ENCODE measurements around the gene FAM107B.

Gene FAM107B

DNA sequence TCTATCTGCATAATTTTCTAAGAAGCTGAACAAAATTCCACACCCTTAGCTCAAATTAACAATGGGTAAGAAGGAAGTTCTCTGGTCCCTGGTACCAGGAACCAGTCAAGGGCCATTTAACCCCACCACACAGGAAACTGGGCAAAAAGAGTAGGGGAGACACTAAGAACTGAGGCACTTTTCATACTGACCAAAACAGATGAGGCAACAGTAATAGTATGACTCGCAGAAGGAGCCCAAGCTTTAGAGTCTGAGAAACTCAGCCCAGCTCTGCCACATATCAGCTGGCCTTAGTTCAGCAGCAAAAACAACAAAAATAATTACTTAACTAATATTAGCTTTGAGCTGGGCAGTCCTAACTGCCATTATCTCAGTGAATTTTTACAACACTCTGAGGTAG lies 221.2 kb downstream of the FAM107B start:
- TF ChIP-seq SNAI2 (CRISPR knock-in tag; IDR thresholded peaks at IDR 0.05) (no peak), CSDC2 (CRISPR knock-in tag; IDR thresholded peaks at IDR 0.05) (no peak), ARNTL (CRISPR knock-in tag; IDR thresholded peaks at IDR 0.05; ENCODE audit: borderline replicate concordance, low read depth) (no peak), ZNF70 (CRISPR knock-in tag; IDR thresholded peaks at IDR 0.05) (no peak), ESRRG (CRISPR knock-in tag; IDR thresholded peaks at IDR 0.05) (no peak), OSR1 (CRISPR knock-in tag; IDR thresholded peaks at IDR 0.05) (no peak), GLIS3 (CRISPR knock-in tag; IDR thresholded peaks at IDR 0.05) (no peak), ISL1 (CRISPR knock-in tag; IDR thresholded peaks at IDR 0.05) (no peak), ZFP3 (CRISPR knock-in tag; IDR thresholded peaks at IDR 0.05) (no peak), ZNF565 (CRISPR knock-in tag; conservative IDR thresholded peaks at IDR 0.05; ENCODE audit: low read depth) (no peak), BACH2 (CRISPR knock-in tag; IDR thresholded peaks at IDR 0.05; ENCODE audit: borderline replicate concordance) (no peak), RARB (CRISPR knock-in tag; IDR thresholded peaks at IDR 0.05) (no peak), TCF4 (CRISPR knock-in tag; IDR thresholded peaks at IDR 0.05; ENCODE audit: borderline replicate concordance) (no peak), ZC3H10 (CRISPR knock-in tag; IDR thresholded peaks at IDR 0.05) (no peak), PPARA (CRISPR knock-in tag; IDR thresholded peaks at IDR 0.05; ENCODE audit: borderline replicate concordance) (no peak)
- TF ChIP-seq, protein P1, sequence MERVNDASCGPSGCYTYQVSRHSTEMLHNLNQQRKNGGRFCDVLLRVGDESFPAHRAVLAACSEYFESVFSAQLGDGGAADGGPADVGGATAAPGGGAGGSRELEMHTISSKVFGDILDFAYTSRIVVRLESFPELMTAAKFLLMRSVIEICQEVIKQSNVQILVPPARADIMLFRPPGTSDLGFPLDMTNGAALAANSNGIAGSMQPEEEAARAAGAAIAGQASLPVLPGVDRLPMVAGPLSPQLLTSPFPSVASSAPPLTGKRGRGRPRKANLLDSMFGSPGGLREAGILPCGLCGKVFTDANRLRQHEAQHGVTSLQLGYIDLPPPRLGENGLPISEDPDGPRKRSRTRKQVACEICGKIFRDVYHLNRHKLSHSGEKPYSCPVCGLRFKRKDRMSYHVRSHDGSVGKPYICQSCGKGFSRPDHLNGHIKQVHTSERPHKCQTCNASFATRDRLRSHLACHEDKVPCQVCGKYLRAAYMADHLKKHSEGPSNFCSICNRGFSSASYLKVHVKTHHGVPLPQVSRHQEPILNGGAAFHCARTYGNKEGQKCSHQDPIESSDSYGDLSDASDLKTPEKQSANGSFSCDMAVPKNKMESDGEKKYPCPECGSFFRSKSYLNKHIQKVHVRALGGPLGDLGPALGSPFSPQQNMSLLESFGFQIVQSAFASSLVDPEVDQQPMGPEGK (CRISPR knock-in tag; IDR thresholded peaks at IDR 0.05; ENCODE audit: borderline replicate concordance), result no peak
- TF ChIP-seq, protein P2, sequence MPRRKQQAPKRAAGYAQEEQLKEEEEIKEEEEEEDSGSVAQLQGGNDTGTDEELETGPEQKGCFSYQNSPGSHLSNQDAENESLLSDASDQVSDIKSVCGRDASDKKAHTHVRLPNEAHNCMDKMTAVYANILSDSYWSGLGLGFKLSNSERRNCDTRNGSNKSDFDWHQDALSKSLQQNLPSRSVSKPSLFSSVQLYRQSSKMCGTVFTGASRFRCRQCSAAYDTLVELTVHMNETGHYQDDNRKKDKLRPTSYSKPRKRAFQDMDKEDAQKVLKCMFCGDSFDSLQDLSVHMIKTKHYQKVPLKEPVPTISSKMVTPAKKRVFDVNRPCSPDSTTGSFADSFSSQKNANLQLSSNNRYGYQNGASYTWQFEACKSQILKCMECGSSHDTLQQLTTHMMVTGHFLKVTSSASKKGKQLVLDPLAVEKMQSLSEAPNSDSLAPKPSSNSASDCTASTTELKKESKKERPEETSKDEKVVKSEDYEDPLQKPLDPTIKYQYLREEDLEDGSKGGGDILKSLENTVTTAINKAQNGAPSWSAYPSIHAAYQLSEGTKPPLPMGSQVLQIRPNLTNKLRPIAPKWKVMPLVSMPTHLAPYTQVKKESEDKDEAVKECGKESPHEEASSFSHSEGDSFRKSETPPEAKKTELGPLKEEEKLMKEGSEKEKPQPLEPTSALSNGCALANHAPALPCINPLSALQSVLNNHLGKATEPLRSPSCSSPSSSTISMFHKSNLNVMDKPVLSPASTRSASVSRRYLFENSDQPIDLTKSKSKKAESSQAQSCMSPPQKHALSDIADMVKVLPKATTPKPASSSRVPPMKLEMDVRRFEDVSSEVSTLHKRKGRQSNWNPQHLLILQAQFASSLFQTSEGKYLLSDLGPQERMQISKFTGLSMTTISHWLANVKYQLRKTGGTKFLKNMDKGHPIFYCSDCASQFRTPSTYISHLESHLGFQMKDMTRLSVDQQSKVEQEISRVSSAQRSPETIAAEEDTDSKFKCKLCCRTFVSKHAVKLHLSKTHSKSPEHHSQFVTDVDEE (CRISPR knock-in tag; IDR thresholded peaks at IDR 0.05), result no peak
- TF ChIP-seq, protein P3, sequence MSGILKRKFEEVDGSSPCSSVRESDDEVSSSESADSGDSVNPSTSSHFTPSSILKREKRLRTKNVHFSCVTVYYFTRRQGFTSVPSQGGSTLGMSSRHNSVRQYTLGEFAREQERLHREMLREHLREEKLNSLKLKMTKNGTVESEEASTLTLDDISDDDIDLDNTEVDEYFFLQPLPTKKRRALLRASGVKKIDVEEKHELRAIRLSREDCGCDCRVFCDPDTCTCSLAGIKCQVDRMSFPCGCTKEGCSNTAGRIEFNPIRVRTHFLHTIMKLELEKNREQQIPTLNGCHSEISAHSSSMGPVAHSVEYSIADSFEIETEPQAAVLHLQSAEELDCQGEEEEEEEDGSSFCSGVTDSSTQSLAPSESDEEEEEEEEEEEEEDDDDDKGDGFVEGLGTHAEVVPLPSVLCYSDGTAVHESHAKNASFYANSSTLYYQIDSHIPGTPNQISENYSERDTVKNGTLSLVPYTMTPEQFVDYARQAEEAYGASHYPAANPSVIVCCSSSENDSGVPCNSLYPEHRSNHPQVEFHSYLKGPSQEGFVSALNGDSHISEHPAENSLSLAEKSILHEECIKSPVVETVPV (CRISPR knock-in tag; IDR thresholded peaks at IDR 0.05), result no peak
- no peak for ATAC-seq

DNA sequence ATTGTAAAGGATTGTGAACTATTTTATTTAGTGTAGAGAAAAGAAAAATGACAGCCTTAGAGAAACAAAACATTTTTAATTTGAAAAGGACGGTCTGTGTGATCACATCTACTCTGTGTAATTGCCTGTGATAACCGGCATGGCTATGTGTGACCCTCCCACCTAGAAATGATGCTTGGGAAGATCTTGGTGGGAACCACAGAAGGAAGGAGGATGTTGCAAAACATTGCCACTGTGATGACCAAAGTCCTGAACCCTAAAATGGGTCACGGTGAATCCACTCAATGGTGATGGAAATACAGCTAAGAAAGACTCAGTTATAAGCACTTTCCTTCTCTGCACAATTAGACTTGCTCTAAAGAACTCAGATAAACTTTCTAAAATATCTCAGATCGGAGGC lies 222.7 kb downstream of the FAM107B start:
- no peak for ATAC-seq
- no peak for TF ChIP-seq OSR1 (CRISPR knock-in tag; IDR thresholded peaks at IDR 0.05)
- TF ChIP-seq RARB (CRISPR knock-in tag; IDR thresholded peaks at IDR 0.05), result no peak
- no peak for TF ChIP-seq GLIS3 (CRISPR knock-in tag; IDR thresholded peaks at IDR 0.05)
- no peak for TF ChIP-seq ZC3H10 (CRISPR knock-in tag; IDR thresholded peaks at IDR 0.05)
- no peak for TF ChIP-seq ISL1 (CRISPR knock-in tag; IDR thresholded peaks at IDR 0.05)
- no peak for TF ChIP-seq ZFP30 (CRISPR knock-in tag; IDR thresholded peaks at IDR 0.05)
- no peak for TF ChIP-seq ZNF8 (CRISPR knock-in tag; IDR thresholded peaks at IDR 0.05)
- TF ChIP-seq, protein P3 (CRISPR knock-in tag; IDR thresholded peaks at IDR 0.05), result no peak
- TF ChIP-seq SNAI2 (CRISPR knock-in tag; IDR thresholded peaks at IDR 0.05), result no peak
- no peak for TF ChIP-seq ARNTL (CRISPR knock-in tag; IDR thresholded peaks at IDR 0.05; ENCODE audit: borderline replicate concordance, low read depth)
- no peak for TF ChIP-seq ESRRG (CRISPR knock-in tag; IDR thresholded peaks at IDR 0.05)
- TF ChIP-seq TCF4 (CRISPR knock-in tag; IDR thresholded peaks at IDR 0.05; ENCODE audit: borderline replicate concordance), result no peak
- TF ChIP-seq, protein P2 (CRISPR knock-in tag; IDR thresholded peaks at IDR 0.05), result no peak
- TF ChIP-seq, protein P4, sequence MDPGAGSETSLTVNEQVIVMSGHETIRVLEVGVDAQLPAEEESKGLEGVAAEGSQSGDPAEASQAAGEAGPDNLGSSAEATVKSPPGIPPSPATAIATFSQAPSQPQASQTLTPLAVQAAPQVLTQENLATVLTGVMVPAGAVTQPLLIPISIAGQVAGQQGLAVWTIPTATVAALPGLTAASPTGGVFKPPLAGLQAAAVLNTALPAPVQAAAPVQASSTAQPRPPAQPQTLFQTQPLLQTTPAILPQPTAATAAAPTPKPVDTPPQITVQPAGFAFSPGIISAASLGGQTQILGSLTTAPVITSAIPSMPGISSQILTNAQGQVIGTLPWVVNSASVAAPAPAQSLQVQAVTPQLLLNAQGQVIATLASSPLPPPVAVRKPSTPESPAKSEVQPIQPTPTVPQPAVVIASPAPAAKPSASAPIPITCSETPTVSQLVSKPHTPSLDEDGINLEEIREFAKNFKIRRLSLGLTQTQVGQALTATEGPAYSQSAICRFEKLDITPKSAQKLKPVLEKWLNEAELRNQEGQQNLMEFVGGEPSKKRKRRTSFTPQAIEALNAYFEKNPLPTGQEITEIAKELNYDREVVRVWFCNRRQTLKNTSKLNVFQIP (CRISPR knock-in tag; IDR thresholded peaks at IDR 0.05; ENCODE audit: borderline replicate concordance, low read depth), result no peak
- no peak for TF ChIP-seq ZNF565 (CRISPR knock-in tag; conservative IDR thresholded peaks at IDR 0.05; ENCODE audit: low read depth)
- TF ChIP-seq PPARA (CRISPR knock-in tag; IDR thresholded peaks at IDR 0.05; ENCODE audit: borderline replicate concordance), result no peak
- no peak for TF ChIP-seq ZFP3 (CRISPR knock-in tag; IDR thresholded peaks at IDR 0.05)
- TF ChIP-seq, protein P5, sequence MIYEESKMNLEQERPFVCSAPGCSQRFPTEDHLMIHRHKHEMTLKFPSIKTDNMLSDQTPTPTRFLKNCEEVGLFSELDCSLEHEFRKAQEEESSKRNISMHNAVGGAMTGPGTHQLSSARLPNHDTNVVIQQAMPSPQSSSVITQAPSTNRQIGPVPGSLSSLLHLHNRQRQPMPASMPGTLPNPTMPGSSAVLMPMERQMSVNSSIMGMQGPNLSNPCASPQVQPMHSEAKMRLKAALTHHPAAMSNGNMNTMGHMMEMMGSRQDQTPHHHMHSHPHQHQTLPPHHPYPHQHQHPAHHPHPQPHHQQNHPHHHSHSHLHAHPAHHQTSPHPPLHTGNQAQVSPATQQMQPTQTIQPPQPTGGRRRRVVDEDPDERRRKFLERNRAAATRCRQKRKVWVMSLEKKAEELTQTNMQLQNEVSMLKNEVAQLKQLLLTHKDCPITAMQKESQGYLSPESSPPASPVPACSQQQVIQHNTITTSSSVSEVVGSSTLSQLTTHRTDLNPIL (CRISPR knock-in tag; IDR thresholded peaks at IDR 0.05; ENCODE audit: low read depth), result no peak

Measured in SK-N-SH treated with all-trans-retinoic acid at 6 μM for 48 hours (cell line).